Gastroesophageal sphincter (tissue), 4 donors: ENCODE results near the gene RNF11. TPM values are rescaled to one million over a fixed set of nuclear protein-coding genes. Genes with fewer than 3 reads are reported as not detected.
"Not testable (repeated sequence)": the region's sequence is repeated elsewhere in the genome, so short reads cannot be mapped to it uniquely, and the experiment has no call there.

ENCODE experiments used
- ATAC-seq: fragments of 150-250 bp; one replicate; pipeline ENCODE4 v1.9.1; 2016; ENCODE audit warnings: mild to moderate bottlenecking, moderate library complexity
- H3K27ac ChIP-seq, 4 donors: fragments of 200-600 bp; sonication (generic) in 3 of 4; 1 replicate in 3 of 4; 2 replicates in 1 of 4; pipeline ENCODE4 v1.5.1; 2016 to 2019
- H3K27me3 ChIP-seq: fragments of 200-600 bp; sonication (generic); one replicate; pipeline ENCODE4 v1.5.1; 2019
- H3K36me3 ChIP-seq, 2 donors: fragments of 200-600 bp; sonication (generic); one replicate each; pipeline ENCODE4 v1.5.1; 2019; ENCODE audit warnings: control low read depth in 1 of 2
- H3K4me1 ChIP-seq, 3 donors: fragments of 200-600 bp; sonication (generic); 1 replicate in 2 of 3; 2 replicates in 1 of 3; pipeline ENCODE4 v1.5.1; 2016 to 2019; ENCODE audit warnings: control low read depth in 2 of 3
- H3K4me3 ChIP-seq, 2 donors: fragments of 200-600 bp; sonication (generic); one replicate each; pipeline ENCODE4 v1.5.1; 2019; ENCODE audit warnings: mild to moderate bottlenecking in 1 of 2, moderate library complexity in 1 of 2
- H3K9me3 ChIP-seq, 3 donors: fragments of 200-600 bp; sonication (generic); one replicate each; pipeline ENCODE4 v1.5.1; 2017 to 2019; ENCODE audit warnings: control low read depth in 2 of 3
- EP300 ChIP-seq: sonication (generic); formaldehyde crosslinking; IDR thresholded peaks from one replicate; pipeline ENCODE4 v1.6.1; 2017; ENCODE audit warnings: antibody characterized with exemption, mild to moderate bottlenecking
- POLR2A ChIP-seq, 2 donors: fragments of 450-650 bp; IDR thresholded peaks; one replicate each; pipeline ENCODE4 v1.6.1; 2017; ENCODE audit warnings: antibody characterized with exemption in 2 of 2, mild to moderate bottlenecking in 2 of 2, moderate library complexity in 1 of 2
- POLR2AphosphoS5 ChIP-seq: sonication (generic); formaldehyde crosslinking; IDR thresholded peaks from one replicate; pipeline ENCODE4 v1.6.1; 2017; ENCODE audit warnings: antibody characterized with exemption
- WGBS, 2 donors: methylation state at CpG; one replicate each; pipeline ENCODE4 v1.1.5; 2018; ENCODE audit warnings: low coverage in 1 of 2; 5-methylcytosine and 5-hydroxymethylcytosine counted together
- total RNA-seq, 4 donors: library from RNA; depleted of rRNA; stranded (reverse); fragments of >200 nt; gene quantifications; one replicate each; pipeline ENCODE4 v1.1.0, GENCODE V29; 2016
- TF ChIP-seq, protein P1 (sequence below), 4 experiments: fragments of 200-600 bp in 2 of 4; fragments of 450-650 bp in 2 of 4; sonication (generic) in 1 of 4; IDR thresholded peaks; one replicate each; pipeline ENCODE4 v1.5.1; 2017 to 2019; ENCODE audit warnings: antibody characterized with exemption in 4 of 4, mild to moderate bottlenecking in 2 of 4, moderate library complexity in 2 of 4

The RNF11 gene
- total RNA-seq, 4 donors from 2014 or later: 96.7 to 156 (median 118) TPM

DNA sequence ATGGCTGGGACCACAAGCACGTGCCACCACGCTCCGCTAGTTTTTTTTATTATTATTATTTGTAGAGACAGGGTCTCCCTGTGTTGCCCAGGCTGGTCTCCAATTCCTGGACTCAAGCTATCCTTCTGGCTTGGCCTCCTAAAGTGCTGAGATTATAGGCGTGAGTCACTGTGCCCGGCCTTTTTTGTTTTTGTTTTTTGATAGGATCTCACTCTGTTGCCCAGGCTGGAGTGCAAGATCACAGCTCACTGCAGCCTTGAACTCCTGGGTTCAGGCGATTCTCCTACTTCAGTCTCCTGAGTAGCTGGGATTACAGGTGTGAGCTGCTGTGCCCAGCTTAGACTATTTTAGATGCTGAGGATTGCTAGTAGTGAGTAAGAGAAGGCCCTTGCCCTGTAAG, 11.8 kb upstream of the RNF11 start:
- Histone ChIP-seq H3K36me3 (no peaks in the 10 kb centered on the region), H3K4me3 (no peak overlapping the region), H3K9me3 (no peaks in the 10 kb centered on the region), H3K27ac (no peak overlapping the region), H3K4me1 (no peaks in the 10 kb centered on the region), H3K27me3 (no peaks in the 10 kb centered on the region)
- TF ChIP-seq, protein P1, sequence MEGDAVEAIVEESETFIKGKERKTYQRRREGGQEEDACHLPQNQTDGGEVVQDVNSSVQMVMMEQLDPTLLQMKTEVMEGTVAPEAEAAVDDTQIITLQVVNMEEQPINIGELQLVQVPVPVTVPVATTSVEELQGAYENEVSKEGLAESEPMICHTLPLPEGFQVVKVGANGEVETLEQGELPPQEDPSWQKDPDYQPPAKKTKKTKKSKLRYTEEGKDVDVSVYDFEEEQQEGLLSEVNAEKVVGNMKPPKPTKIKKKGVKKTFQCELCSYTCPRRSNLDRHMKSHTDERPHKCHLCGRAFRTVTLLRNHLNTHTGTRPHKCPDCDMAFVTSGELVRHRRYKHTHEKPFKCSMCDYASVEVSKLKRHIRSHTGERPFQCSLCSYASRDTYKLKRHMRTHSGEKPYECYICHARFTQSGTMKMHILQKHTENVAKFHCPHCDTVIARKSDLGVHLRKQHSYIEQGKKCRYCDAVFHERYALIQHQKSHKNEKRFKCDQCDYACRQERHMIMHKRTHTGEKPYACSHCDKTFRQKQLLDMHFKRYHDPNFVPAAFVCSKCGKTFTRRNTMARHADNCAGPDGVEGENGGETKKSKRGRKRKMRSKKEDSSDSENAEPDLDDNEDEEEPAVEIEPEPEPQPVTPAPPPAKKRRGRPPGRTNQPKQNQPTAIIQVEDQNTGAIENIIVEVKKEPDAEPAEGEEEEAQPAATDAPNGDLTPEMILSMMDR (IDR thresholded peaks at IDR 0.05): no peak
- no peak for TF ChIP-seq POLR2AphosphoS5
- TF ChIP-seq EP300: no peak
- TF ChIP-seq POLR2A (IDR thresholded peaks at IDR 0.05): no peak
- 90 to 100% methylated on average over 2 to 3 of the region's 6 CpGs for WGBS, 2 donors
- ATAC-seq: no peak

DNA sequence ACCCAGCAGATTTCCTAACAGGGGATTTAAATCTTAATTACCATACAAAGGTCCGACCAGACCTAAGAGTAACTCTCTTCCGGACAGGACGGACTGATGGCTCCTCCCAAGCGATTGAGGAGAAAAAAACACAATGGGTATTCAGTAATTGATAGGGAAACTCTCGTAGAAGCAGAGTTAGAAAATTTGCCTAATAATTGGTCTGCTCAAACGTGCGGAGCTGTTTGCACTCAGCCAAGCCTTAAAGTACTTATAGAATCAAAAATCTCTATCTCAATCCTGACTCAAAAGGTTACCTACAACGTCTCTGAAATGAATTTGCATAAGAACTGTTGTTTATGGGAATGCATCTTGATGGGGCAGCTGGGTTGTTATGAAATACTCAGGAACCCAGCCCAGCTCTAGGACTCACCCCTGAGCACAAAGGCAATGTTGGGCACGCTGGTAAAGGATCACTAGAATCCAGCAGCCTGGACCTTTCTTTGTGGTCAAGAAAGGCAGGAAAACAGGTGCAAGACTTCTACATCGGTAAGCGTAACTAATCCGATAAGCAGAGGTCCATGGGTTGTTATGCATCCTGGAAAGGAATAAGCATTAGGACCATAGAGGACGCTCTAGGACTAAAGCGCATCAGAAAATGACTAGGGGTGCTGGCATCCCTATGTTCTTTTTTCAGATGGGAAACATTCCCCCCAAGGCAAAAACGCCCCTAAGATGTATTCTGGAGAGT, 8.7 kb upstream of the RNF11 start:
- not testable (repeated sequence) for H3K36me3 ChIP-seq, H3K9me3 ChIP-seq, H3K27me3 ChIP-seq, H3K4me1 ChIP-seq, ATAC-seq, H3K4me3 ChIP-seq, H3K27ac ChIP-seq
- 77 to 78% methylated on average over 8 to 15 of the region's 15 CpGs for WGBS, 2 donors

DNA sequence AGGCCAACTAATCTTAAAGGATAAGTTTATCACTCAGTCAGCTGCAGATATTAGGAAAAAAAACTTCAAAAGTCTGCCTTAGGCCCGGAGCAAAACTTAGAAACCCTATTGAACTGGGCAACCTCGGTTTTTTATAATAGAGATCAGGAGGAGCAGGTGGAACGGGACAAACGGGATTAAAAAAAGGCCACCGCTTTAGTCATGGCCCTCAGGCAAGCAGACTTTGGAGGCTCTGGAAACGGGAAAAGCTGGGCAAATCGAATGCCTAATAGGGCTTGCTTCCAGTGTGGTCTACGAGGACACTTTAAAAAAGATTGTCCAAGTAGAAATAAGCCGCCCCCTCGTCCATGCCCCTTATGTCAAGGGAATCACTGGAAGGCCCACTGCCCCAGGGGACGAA, 7.6 kb upstream of the RNF11 start:
- WGBS, 2 donors: 88 to 93% methylated on average over 7 to 10 of the region's 11 CpGs
- H3K4me1 ChIP-seq, H3K27ac ChIP-seq: not testable (repeated sequence)

DNA sequence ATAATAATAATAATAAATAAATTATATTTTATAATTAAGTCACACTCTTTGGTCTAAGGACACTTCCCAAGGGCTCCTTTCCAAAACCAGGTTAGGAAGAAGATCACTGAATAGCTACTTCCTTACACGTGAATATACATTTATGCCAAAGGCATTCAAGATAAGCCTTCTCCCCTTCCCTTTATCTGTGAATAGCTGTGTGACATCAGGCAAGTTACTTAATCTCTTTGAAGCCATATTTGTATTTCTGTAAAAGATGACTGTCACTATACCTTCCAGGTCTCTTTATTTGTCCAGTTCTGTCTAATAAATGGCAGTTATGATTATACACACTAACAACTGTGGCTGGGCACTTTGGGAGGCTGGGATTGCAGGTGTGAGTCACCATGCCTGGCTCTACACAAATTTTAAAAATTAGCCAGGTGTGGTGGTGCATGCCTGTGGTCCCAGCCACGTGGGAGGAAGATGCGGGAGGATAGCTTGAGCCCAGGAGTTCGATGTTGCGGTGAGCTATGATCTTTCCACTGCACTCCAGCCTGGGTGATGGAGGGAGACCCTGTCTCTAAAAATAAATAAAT, 5.5 kb upstream of the RNF11 start:
- 70 to 85% methylated on average over 1 to 2 of the region's 5 CpGs for WGBS, 2 donors
- Histone ChIP-seq H3K27ac (no peak overlapping the region), H3K27me3 (no peaks in the 10 kb centered on the region), H3K9me3 (no peaks in the 10 kb centered on the region), H3K4me1 (peaks cover 2 to 12% (median 7%) of the 10 kb centered on the region in 3 donors), H3K36me3 (no peaks in the 10 kb centered on the region), H3K4me3 (no peak overlapping the region)
- no peak for TF ChIP-seq EP300
- no peak for TF ChIP-seq POLR2AphosphoS5
- TF ChIP-seq POLR2A (IDR thresholded peaks at IDR 0.05): no peak
- TF ChIP-seq, protein P1 (IDR thresholded peaks at IDR 0.05): no peak
- no peak for ATAC-seq

More for the DNA sequence above, 7.6 kb upstream of the RNF11 start:
- H3K36me3 ChIP-seq, ATAC-seq, H3K27me3 ChIP-seq, H3K4me3 ChIP-seq, H3K9me3 ChIP-seq: not testable (repeated sequence)

DNA sequence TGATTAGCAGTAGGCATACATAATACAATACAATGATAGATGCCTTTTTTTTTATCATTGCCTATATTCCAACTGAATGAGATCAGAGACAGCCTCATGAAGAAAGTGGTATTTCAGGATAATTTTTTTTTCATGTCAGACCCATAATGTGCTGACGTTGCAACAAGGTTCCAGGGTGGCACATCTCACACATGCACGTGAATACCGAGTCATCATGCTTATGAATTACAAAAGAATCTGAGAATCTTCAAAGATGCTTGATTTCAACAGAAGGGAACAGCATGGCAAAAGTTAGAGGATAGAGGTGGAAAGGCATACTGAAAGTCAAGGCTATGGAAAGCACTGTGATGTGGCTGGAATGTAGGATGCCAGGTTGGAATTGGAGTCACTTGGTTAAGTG, 5.0 kb upstream of the RNF11 start:
- Histone ChIP-seq H3K27ac (no peak overlapping the region), H3K4me1 (peaks cover 2 to 13% (median 7%) of the 10 kb centered on the region in 3 donors), H3K27me3 (no peaks in the 10 kb centered on the region), H3K36me3 (no peaks in the 10 kb centered on the region), H3K9me3 (no peaks in the 10 kb centered on the region), H3K4me3 (no peak overlapping the region)
- ATAC-seq: no peak
- WGBS, 2 donors: 80 to 100% methylated on average over 3 of the region's 3 CpGs
- no peak for TF ChIP-seq POLR2AphosphoS5
- no peak for TF ChIP-seq EP300
- TF ChIP-seq, protein P1 (IDR thresholded peaks at IDR 0.05): no peak
- TF ChIP-seq POLR2A (IDR thresholded peaks at IDR 0.05): no peak

DNA sequence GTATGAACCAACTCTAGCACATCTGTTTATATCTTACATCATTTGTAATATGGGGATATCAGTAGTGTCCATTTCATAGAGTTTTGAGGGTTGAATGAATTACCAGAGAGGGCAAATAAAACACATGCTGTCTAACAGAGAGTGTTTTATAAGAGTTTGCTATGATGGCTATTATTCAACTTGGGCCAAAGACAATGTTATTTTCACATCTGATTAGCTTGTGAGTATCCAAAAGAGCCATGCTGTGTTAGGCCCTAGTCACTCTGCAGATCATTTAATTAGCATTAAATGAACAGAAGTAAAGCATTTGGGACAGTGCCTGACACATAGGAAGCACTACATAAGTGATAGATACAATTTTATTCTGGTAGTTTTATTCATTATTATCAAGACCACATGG, 4.2 kb upstream of the RNF11 start:
- TF ChIP-seq POLR2AphosphoS5 (no peak), POLR2A (IDR thresholded peaks at IDR 0.05) (no peak)
- TF ChIP-seq, protein P1 (IDR thresholded peaks at IDR 0.05): no peak
- H3K4me3 ChIP-seq: no peak overlapping the region
- no peak overlapping the region for H3K27ac ChIP-seq

DNA sequence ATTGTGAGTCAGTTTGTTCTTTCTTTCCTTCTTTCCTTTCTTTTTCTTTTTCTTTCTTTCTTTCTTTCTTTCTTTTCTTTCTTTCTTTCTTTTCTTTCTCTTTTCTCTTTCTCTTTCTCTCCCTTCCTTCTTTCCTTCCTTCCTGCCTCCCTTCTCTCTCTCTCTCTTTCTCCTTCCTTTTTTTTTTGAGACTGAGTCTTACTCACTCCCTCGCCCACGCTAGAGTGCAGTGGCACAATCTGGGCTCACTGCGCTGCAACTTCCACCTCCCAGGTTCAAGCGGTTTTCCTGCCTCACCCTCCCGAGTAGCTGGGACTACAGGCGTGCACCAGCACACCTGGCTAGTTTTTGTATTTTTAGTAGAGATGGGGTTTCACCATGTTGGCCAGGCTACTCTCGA, 1.8 kb upstream of the RNF11 start:
- H3K27me3 ChIP-seq, H3K27ac ChIP-seq, ATAC-seq, H3K4me3 ChIP-seq, H3K36me3 ChIP-seq, H3K9me3 ChIP-seq: not testable (repeated sequence)
- 85 to 100% methylated on average over 1 to 7 of the region's 7 CpGs for WGBS, 2 donors
- H3K4me1 ChIP-seq: peaks cover 2 to 32% (median 12%) of the 10 kb centered on the region in 3 donors

More for the DNA sequence above, 4.2 kb upstream of the RNF11 start:
- no peaks in the 10 kb centered on the region for H3K27me3 ChIP-seq
- H3K4me1 ChIP-seq: peaks cover 2 to 13% (median 7%) of the 10 kb centered on the region in 3 donors
- no peaks in the 10 kb centered on the region for H3K36me3 ChIP-seq
- ATAC-seq: no peak
- H3K9me3 ChIP-seq: no peaks in the 10 kb centered on the region
